OCI-M1 (cell line): ENCODE data around the gene SDK1.

Source experiments
- DNase-seq: peaks from one replicate; lab custom pipeline; 2025; lab: John Stamatoyannopoulos, UW

SDK1 gene

GRCh38 chr7:3981281-3981680, 680.2 kb downstream of the SDK1 start:
- DNase-seq = no peak

GRCh38 chr7:3984456-3984855, 683.4 kb downstream of the SDK1 start:
- DNase-seq = no peak

GRCh38 chr7:3986927-3987326, 685.9 kb downstream of the SDK1 start:
- DNase-seq = no peak

- DNase-seq = no peak
Measured at GRCh38 chr7:3987426-3987927, 686.4 kb downstream of the SDK1 start.

- no peak for DNase-seq
Measured at GRCh38 chr7:3989723-3990122, 688.7 kb downstream of the SDK1 start.

- no peak for DNase-seq
Measured at GRCh38 chr7:3991731-3992231, 690.7 kb downstream of the SDK1 start.

- DNase-seq = no peak
Measured at GRCh38 chr7:3992841-3993240, 691.8 kb downstream of the SDK1 start.

GRCh38 chr7:3994764-3995163, 693.7 kb downstream of the SDK1 start:
- DNase-seq = no peak

GRCh38 chr7:3995187-3995586, 694.1 kb downstream of the SDK1 start:
- DNase-seq = no peak

GRCh38 chr7:3998060-3998459, 697.0 kb downstream of the SDK1 start:
- no peak for DNase-seq

- DNase-seq = no peak
Measured at GRCh38 chr7:4000139-4000538, 699.1 kb downstream of the SDK1 start.

GRCh38 chr7:4000934-4001333, 699.9 kb downstream of the SDK1 start:
- no peak for DNase-seq

GRCh38 chr7:4001742-4002141, 700.7 kb downstream of the SDK1 start:
- no peak for DNase-seq

GRCh38 chr7:4003503-4003902, 702.5 kb downstream of the SDK1 start:
- no peak for DNase-seq

- no peak for DNase-seq
Measured at GRCh38 chr7:4006687-4007086, 705.6 kb downstream of the SDK1 start.

GRCh38 chr7:4009211-4010060, 708.4 kb downstream of the SDK1 start:
- no peak for DNase-seq

GRCh38 chr7:4010061-4010605, 709.1 kb downstream of the SDK1 start:
- DNase-seq = no peak

GRCh38 chr7:4010923-4011656, 710.0 kb downstream of the SDK1 start:
- no peak for DNase-seq

GRCh38 chr7:4013793-4014192, 712.7 kb downstream of the SDK1 start:
- DNase-seq = no peak

GRCh38 chr7:4014346-4015050, 713.4 kb downstream of the SDK1 start:
- DNase-seq = no peak

- no peak for DNase-seq
Measured at GRCh38 chr7:4015371-4015770, 714.3 kb downstream of the SDK1 start.

GRCh38 chr7:4015996-4016395, 714.9 kb downstream of the SDK1 start:
- no peak for DNase-seq
